PFSK-1 (cell line): ENCODE data around the gene ACSF2.

Experiments
- POLR2AphosphoS5 ChIP-seq: IDR thresholded peaks from 2 replicates; pipeline ENCODE4 v1.6.1; 2012; ENCODE audit warnings: low read depth, mild to moderate bottlenecking, control low read depth, low read length, moderate library complexity
- TAF1 ChIP-seq: IDR thresholded peaks from 2 replicates; pipeline ENCODE4 v1.6.1; 2012; ENCODE audit warnings: low read length, control low read depth, borderline replicate concordance; ENCODE audit not compliant: insufficient read depth

DNA sequence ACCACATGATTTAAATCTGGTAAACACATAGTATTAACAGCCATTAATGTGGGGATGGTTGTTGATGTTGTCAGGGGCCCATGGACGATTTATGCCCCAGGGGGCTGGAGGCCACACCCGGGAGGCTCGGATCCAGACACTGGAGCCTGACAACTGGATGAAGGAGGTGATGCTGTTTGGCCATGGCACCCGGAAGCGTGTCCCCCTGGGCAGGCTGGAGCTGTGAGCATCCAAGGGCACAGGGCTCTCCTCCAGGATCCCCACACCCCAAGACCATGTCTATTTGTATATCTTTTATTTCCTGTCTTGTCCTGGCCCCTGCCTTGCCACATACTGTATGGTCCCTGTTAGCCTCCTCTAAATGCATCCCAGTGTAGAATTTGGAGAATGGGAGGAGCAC, 57.2 kb downstream of the ACSF2 start:
- TF ChIP-seq TAF1 (no peak), POLR2AphosphoS5 (no peak)
